Measurements from ENCODE around the gene ENPP5. TPM values are rescaled to one million over a fixed set of nuclear protein-coding genes. Genes with fewer than 3 reads are reported as not detected.

Gene ENPP5
- total RNA-seq, 1 donor from 2014 or later: 23.7 TPM

DNA sequence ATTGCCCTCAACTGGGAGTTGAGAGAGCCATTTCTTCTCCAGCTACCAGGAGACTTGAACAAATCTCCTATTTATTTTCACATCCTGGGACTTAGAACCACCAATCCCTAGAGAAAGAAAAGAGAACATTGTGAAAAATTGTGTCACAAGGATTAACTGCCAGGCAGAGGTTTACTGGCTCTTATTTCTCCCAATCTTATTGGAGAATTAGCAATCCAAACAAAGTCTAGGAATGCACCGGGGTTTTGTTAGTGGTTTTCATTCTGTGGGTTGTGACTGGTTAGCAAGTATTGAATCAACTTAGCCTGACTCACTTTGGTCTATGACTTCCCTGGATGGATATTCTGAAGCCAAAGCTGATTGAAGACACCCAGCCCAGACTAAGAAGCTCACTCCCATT, 21.2 kb upstream of the ENPP5 start:
- H3K27ac ChIP-seq: no peak overlapping the region
- no peaks in the 10 kb centered on the region for H3K79me2 ChIP-seq (ENCODE audit: low read depth)
- no peaks in the 10 kb centered on the region for H3K27me3 ChIP-seq
- no peaks in the 10 kb centered on the region for H3K36me3 Mint-ChIP-seq
- TF ChIP-seq EZH2 (IDR thresholded peaks at IDR 0.05) (no peak), EZH2phosphoT487 (IDR thresholded peaks at IDR 0.05) (no peak)
- TF ChIP-seq, protein P1, sequence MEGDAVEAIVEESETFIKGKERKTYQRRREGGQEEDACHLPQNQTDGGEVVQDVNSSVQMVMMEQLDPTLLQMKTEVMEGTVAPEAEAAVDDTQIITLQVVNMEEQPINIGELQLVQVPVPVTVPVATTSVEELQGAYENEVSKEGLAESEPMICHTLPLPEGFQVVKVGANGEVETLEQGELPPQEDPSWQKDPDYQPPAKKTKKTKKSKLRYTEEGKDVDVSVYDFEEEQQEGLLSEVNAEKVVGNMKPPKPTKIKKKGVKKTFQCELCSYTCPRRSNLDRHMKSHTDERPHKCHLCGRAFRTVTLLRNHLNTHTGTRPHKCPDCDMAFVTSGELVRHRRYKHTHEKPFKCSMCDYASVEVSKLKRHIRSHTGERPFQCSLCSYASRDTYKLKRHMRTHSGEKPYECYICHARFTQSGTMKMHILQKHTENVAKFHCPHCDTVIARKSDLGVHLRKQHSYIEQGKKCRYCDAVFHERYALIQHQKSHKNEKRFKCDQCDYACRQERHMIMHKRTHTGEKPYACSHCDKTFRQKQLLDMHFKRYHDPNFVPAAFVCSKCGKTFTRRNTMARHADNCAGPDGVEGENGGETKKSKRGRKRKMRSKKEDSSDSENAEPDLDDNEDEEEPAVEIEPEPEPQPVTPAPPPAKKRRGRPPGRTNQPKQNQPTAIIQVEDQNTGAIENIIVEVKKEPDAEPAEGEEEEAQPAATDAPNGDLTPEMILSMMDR (IDR thresholded peaks at IDR 0.05): no peak
- no peaks in the 10 kb centered on the region for H3F3A ChIP-seq (ENCODE audit: low read depth)
- no peak overlapping the region for H3K4me2 ChIP-seq
- H3K4me3 ChIP-seq: no peak overlapping the region
- no peak overlapping the region for H3K4me3 Mint-ChIP-seq
- no peak overlapping the region for H3K9ac ChIP-seq
- H3K36me3 ChIP-seq: no peaks in the 10 kb centered on the region
- DNase-seq (ENCODE audit: low spot score): no peak
- H3K9me3 ChIP-seq (ENCODE audit: low read depth): no peaks in the 10 kb centered on the region
- H3K27ac Mint-ChIP-seq: no peak overlapping the region
- no peak overlapping the region for H2AFZ ChIP-seq (replicated peaks)
- H3K4me1 Mint-ChIP-seq: no peaks in the 10 kb centered on the region
- no peaks in the 10 kb centered on the region for H3K27me3 Mint-ChIP-seq (ENCODE audit: insufficient read depth, low read depth)
- H3K4me1 ChIP-seq: no peaks in the 10 kb centered on the region
- H3K9me3 Mint-ChIP-seq: no peaks in the 10 kb centered on the region
- H4K20me1 ChIP-seq (ENCODE audit: low read depth): no peaks in the 10 kb centered on the region

DNA sequence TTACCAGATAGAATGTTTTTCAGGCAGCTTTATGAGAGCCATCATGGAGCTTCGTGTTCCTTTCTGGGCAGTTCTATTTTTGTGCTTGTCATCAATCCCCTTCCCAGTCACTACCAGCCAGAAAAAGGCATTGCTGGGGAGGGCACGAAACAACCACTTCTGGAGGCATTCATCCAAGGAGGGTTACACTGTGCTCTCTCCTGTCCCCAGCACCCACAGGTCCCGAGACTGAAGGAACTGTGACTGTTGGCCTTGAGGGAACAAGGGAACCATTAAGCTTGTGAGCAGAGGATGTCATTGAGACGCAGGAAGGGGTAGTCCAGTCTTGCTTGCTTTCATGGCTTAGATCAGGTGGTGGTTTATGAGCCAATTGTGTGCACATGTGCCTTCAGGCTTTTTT, 20.1 kb upstream of the ENPP5 start:
- no peaks in the 10 kb centered on the region for H3K27me3 ChIP-seq
- H3K79me2 ChIP-seq (ENCODE audit: low read depth): no peaks in the 10 kb centered on the region
- Mint-ChIP-seq H3K27ac (no peak overlapping the region), H3K9me3 (no peaks in the 10 kb centered on the region), H3K4me1 (no peaks in the 10 kb centered on the region), H3K36me3 (no peaks in the 10 kb centered on the region), H3K27me3 (ENCODE audit: insufficient read depth, low read depth) (no peaks in the 10 kb centered on the region), H3K4me3 (no peak overlapping the region)
- H3K36me3 ChIP-seq: no peaks in the 10 kb centered on the region
- H4K20me1 ChIP-seq (ENCODE audit: low read depth): no peaks in the 10 kb centered on the region
- TF ChIP-seq, protein P1 (IDR thresholded peaks at IDR 0.05): no peak
- TF ChIP-seq EZH2 (IDR thresholded peaks at IDR 0.05) (no peak), EZH2phosphoT487 (IDR thresholded peaks at IDR 0.05) (no peak)
- H3K9me3 ChIP-seq (ENCODE audit: low read depth): no peaks in the 10 kb centered on the region
- H3K4me2 ChIP-seq: no peak overlapping the region
- H3K27ac ChIP-seq: no peak overlapping the region
- no peak for DNase-seq (ENCODE audit: low spot score)
- H2AFZ ChIP-seq (replicated peaks): no peak overlapping the region
- H3K4me3 ChIP-seq: no peak overlapping the region
- no peak overlapping the region for H3K9ac ChIP-seq
- no peaks in the 10 kb centered on the region for H3F3A ChIP-seq (ENCODE audit: low read depth)
- no peaks in the 10 kb centered on the region for H3K4me1 ChIP-seq

DNA sequence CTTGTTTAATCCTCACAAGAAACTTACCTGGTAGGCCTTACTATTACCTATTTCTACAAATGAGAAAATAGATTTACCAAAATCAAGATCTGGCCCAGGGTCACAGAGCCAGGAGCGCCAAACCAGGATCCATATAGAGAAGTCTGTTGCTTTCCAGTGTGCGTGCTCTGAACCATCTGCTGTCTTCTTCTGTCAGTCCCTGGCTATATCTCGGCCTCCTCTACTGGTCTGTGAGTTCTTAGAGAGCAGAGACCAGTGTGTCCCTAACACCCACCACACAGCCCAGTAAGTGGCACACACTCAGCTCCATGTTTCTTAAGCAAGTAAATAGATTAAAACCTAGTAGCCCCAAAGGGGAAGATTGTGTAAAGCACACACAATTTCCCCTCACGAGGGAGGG, 18.9 kb upstream of the ENPP5 start:
- Mint-ChIP-seq H3K27ac (no peak overlapping the region), H3K9me3 (no peaks in the 10 kb centered on the region), H3K4me1 (no peaks in the 10 kb centered on the region), H3K36me3 (no peaks in the 10 kb centered on the region), H3K27me3 (ENCODE audit: insufficient read depth, low read depth) (no peaks in the 10 kb centered on the region), H3K4me3 (no peak overlapping the region)
- Histone ChIP-seq H3K27ac (no peak overlapping the region), H4K20me1 (ENCODE audit: low read depth) (no peaks in the 10 kb centered on the region), H3K9ac (no peak overlapping the region), H3K4me2 (no peak overlapping the region), H3K4me1 (no peaks in the 10 kb centered on the region), H3K27me3 (no peaks in the 10 kb centered on the region), H3K9me3 (ENCODE audit: low read depth) (no peaks in the 10 kb centered on the region), H3K36me3 (no peaks in the 10 kb centered on the region), H3K4me3 (no peak overlapping the region), H2AFZ (replicated peaks) (no peak overlapping the region), H3F3A (ENCODE audit: low read depth) (no peaks in the 10 kb centered on the region), H3K79me2 (ENCODE audit: low read depth) (no peaks in the 10 kb centered on the region)
- TF ChIP-seq, protein P1 (IDR thresholded peaks at IDR 0.05): no peak
- TF ChIP-seq EZH2phosphoT487 (IDR thresholded peaks at IDR 0.05) (no peak), EZH2 (IDR thresholded peaks at IDR 0.05) (no peak)
- DNase-seq (ENCODE audit: low spot score): no peak
